Measurements from ENCODE around the gene CT45A1.

GRCh38 chrX:135741192-135741715, 27.8 kb downstream of the CT45A1 start:
- TF ChIP-seq CTCF (IDR thresholded peaks at IDR 0.05) (no peak), EP300 (IDR thresholded peaks at IDR 0.05) (no peak), POLR2A (IDR thresholded peaks at IDR 0.05) (no peak)
